ENCODE data around the gene C19orf12.

DNA sequence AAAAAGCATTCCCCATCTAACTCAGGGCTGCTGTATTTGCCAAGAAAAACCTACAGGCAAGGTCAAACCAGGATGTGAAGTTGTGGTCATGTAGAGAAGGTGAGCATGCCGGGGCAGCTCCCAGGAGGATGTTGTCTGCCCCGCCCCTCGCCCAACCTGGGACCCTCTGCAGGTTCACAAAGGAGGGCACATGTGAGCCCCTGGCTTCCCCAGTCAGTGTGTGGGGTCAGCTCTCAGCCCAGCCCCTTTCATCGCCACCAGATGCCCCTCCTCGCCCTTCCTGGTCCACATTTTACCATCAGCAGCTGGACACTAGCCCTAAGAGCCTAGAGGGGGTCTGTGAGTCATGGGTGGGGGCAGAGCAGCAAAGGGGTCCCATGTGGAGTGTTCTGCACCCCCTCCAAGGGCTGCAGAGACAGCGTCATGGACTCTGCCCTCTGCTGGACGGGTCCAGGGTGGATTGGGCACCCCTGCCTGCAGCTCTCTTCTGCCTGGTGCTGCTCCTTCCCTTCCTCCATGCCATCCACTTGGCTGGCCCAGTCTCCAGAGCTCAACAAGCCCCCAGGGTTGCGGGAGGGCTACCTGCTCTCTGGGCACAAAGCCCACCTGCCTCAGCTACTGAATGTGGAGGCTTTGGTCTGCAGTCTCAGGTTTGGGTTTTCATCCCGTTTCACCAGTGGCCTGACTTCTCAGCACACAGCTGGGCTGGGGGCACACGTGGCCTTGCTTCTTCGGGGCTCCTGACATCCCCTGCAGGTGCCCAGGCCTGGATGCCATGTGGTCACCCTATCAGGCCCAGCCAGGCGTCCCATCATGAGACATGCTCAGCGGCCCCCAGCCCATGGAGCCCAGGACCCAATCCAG is 46.1 kb downstream of the C19orf12 start:
- TF ChIP-seq, protein P1, sequence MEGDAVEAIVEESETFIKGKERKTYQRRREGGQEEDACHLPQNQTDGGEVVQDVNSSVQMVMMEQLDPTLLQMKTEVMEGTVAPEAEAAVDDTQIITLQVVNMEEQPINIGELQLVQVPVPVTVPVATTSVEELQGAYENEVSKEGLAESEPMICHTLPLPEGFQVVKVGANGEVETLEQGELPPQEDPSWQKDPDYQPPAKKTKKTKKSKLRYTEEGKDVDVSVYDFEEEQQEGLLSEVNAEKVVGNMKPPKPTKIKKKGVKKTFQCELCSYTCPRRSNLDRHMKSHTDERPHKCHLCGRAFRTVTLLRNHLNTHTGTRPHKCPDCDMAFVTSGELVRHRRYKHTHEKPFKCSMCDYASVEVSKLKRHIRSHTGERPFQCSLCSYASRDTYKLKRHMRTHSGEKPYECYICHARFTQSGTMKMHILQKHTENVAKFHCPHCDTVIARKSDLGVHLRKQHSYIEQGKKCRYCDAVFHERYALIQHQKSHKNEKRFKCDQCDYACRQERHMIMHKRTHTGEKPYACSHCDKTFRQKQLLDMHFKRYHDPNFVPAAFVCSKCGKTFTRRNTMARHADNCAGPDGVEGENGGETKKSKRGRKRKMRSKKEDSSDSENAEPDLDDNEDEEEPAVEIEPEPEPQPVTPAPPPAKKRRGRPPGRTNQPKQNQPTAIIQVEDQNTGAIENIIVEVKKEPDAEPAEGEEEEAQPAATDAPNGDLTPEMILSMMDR (IDR thresholded peaks at IDR 0.05; ENCODE audit: extremely low read depth in 1 of 2, insufficient read depth in 1 of 2, low read depth in 1 of 2, low read length in 2 of 2): peak in 1 of 2 donors; percentile 9
- no peak for TF ChIP-seq POLR2A (IDR thresholded peaks at IDR 0.05; ENCODE audit: low read depth, low read length)
- no peak for TF ChIP-seq JUN (IDR thresholded peaks at IDR 0.05; ENCODE audit: borderline replicate concordance, insufficient read depth, insufficient read length, low read depth)
- no peak for TF ChIP-seq EZH2 (IDR thresholded peaks at IDR 0.05; ENCODE audit: borderline replicate concordance, low read depth, low read length, severe bottlenecking)
- no peak for TF ChIP-seq POLR2AphosphoS5 (IDR thresholded peaks at IDR 0.05; ENCODE audit: insufficient read depth, low read depth, low read length)
